OCI-LY3 (cell line): ENCODE measurements around the gene ATRN.

Experiments used
- H2AFZ ChIP-seq: fragments of 200-600, 300-600 bp; shearing (Covaris generic); 2 replicates; pipeline ENCODE4 v1.6.0; 2014; ENCODE audit warnings: antibody characterized with exemption, low read depth, low read length
- H3K27ac ChIP-seq: fragments of 200-600, 300-600 bp; sonication (generic); 2 replicates; pipeline ENCODE4 v1.5.1; 2014; ENCODE audit warnings: mild to moderate bottlenecking, low read length, moderate library complexity, mixed read lengths
- H3K27me3 ChIP-seq: fragments of 200-600, 300-600 bp; sonication (generic); 2 replicates; pipeline ENCODE4 v1.6.1; 2014; ENCODE audit warnings: low read depth, low read length, mixed read lengths
- H3K36me3 ChIP-seq: fragments of 200-600, 300-600 bp; sonication (generic); replicated peaks from 2 replicates; pipeline ENCODE3; 2014; ENCODE audit warnings: low read depth, low read length, mixed read lengths
- H3K4me1 ChIP-seq: fragments of 300-600, 200-600 bp; sonication (generic); 2 replicates; pipeline ENCODE4 v1.6.1; 2014; ENCODE audit warnings: low read length, mixed read lengths
- H3K4me2 ChIP-seq: fragments of 200-600, 300-600 bp; sonication (generic); 2 replicates; pipeline ENCODE4 v1.6.1; 2014; ENCODE audit warnings: low read length, mixed read lengths
- H3K4me3 ChIP-seq: fragments of 300-600, 200-600 bp; sonication (generic); 2 replicates; pipeline ENCODE4 v1.5.1; 2014; ENCODE audit warnings: antibody characterized with exemption, mild to moderate bottlenecking, low read length, moderate library complexity
- H3K79me2 ChIP-seq: fragments of 300-600, 200-600 bp; shearing (Covaris generic); 2 replicates; pipeline ENCODE4 v1.6.1; 2014; ENCODE audit warnings: mild to moderate bottlenecking, low read length, mixed read lengths
- H3K9ac ChIP-seq: fragments of 300-600, 200-600 bp; shearing (Covaris generic); 2 replicates; pipeline ENCODE4 v1.6.0; 2014; ENCODE audit warnings: mild to moderate bottlenecking, low read length, moderate library complexity
- H3K9me3 ChIP-seq: fragments of 200-600, 300-600 bp; shearing (Covaris generic); 2 replicates; pipeline ENCODE4 v1.6.1; 2014; ENCODE audit warnings: low read length, mixed read lengths; ENCODE audit not compliant: insufficient read depth
- H4K20me1 ChIP-seq: fragments of 200-600, 300-600 bp; sonication (generic); 2 replicates; pipeline ENCODE4 v1.6.1; 2016; ENCODE audit warnings: low read length, mixed read lengths; ENCODE audit not compliant: insufficient read depth
- CTCF ChIP-seq: fragments of 200-600, 300-600 bp; sonication (generic); IDR thresholded peaks from 2 replicates; pipeline ENCODE4 v1.5.1; 2014; ENCODE audit warnings: antibody characterized with exemption, low read length, low read depth
- EZH2phosphoT487 ChIP-seq: fragments of 200-600 bp; shearing (Covaris generic); IDR thresholded peaks from 2 replicates; pipeline ENCODE4 v1.6.1; 2018; ENCODE audit warnings: antibody characterized with exemption, mixed run types, low read depth

The ATRN gene

DNA sequence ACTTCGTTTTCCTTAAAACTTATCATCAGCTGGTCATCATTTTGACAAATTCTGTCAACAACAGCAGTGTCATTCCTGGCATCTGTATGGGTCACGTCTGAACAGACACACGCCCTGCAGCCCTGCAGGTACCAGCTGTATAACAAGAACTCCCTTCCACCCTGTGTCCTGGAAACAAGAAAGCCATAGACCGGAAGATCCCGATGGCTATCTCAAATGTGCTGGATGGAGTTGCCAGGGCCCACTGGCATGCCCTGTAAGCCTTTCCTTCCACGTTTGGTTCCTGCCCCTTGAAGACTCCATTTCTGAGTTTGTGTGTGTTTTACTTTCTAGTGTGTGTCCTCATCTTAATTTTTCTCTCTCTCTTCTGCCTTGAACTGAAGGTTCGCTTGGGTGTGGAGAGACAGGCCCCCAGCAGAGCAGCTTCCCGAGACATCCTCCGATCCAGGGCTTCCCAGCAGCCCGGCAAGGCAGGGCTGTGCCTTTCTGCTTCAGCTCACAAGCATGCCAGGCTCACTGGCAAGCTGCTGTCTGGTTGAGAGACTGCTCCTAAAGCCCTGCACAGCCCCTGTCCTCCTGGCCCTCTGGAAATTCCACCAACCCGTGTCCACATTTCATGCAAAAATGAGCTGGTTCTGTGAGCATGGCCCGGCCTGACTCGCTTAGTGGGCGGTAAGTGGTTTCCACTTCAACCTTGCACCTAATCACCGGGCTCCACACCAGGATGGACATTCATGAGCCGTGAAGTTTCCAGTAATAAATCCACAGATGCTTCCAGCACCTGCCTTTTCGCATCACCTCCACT lies 183.7 kb downstream of the ATRN start:
- H3K27me3 ChIP-seq, result no peaks in the 10 kb centered on the region
- no peak overlapping the region for H3K4me2 ChIP-seq
- H3K9me3 ChIP-seq, result no peaks in the 10 kb centered on the region
- H4K20me1 ChIP-seq, result no peaks in the 10 kb centered on the region
- TF ChIP-seq EZH2phosphoT487 (no peak), CTCF (no peak)
- no peak overlapping the region for H2AFZ ChIP-seq
- H3K4me3 ChIP-seq, result no peak overlapping the region
- H3K36me3 ChIP-seq, result no peaks in the 10 kb centered on the region
- no peak overlapping the region for H3K9ac ChIP-seq
- no peak overlapping the region for H3K27ac ChIP-seq
- peaks cover 34% of the 10 kb centered on the region for H3K4me1 ChIP-seq
- H3K79me2 ChIP-seq, result no peaks in the 10 kb centered on the region

DNA sequence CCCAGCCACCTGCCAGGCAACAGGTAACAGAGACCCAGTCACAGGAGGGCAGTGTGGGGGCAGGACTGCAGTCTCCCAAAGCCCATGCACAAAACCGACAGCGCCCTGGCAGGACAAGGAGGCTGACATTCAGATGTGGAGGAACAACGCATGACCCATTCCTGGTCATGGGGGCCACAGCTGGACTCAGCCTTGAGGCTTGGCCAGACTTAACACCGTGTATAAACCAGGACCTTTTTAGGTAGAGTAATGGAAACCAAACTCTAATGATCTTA lies 184.2 kb downstream of the ATRN start:
- Histone ChIP-seq H3K9me3 (no peaks in the 10 kb centered on the region), H3K36me3 (no peaks in the 10 kb centered on the region), H4K20me1 (no peaks in the 10 kb centered on the region), H3K27me3 (no peaks in the 10 kb centered on the region), H3K4me1 (peaks cover 39% of the 10 kb centered on the region), H3K79me2 (no peaks in the 10 kb centered on the region), H3K4me3 (no peak overlapping the region), H2AFZ (no peak overlapping the region), H3K4me2 (no peak overlapping the region), H3K27ac (no peak overlapping the region), H3K9ac (no peak overlapping the region)
- TF ChIP-seq CTCF (no peak), EZH2phosphoT487 (no peak)

GRCh38 chr20:3658019-3658715 lies 187.3 kb downstream of the ATRN start:
- Histone ChIP-seq H3K4me2 (peak overlapping the region; percentile 83), H2AFZ (peak overlapping the region; percentile 94), H3K27ac (peak overlapping the region; percentile 71)

More at GRCh38 chr20:3658019-3658715, 187.3 kb downstream of the ATRN start:
- no peaks in the 10 kb centered on the region for H3K79me2 ChIP-seq
- H3K36me3 ChIP-seq, result no peaks in the 10 kb centered on the region
- no peak for TF ChIP-seq EZH2phosphoT487
- TF ChIP-seq CTCF, result no peak
- peak overlapping the region; percentile 46; the same call in 1 of the 2 replicates for H3K9ac ChIP-seq
- H3K27me3 ChIP-seq, result no peaks in the 10 kb centered on the region
- H3K9me3 ChIP-seq, result no peaks in the 10 kb centered on the region
- peaks cover 23% of the 10 kb centered on the region for H3K4me1 ChIP-seq
- peak overlapping the region; percentile 63 for H3K4me3 ChIP-seq
- no peaks in the 10 kb centered on the region for H4K20me1 ChIP-seq
